Vagina (tissue), 2 donors: Measurements from ENCODE around the gene PRKAG2.
A peak's percentile ranks its signal among the peaks of the same experiment; 100 is the strongest.

Experiments used
- CTCF ChIP-seq, 3 experiments: fragments of 450-650 bp in 2 of 3; fragments of 200-600 bp in 1 of 3; sonication (generic) in 1 of 3; IDR thresholded peaks; one replicate each; pipeline ENCODE4 v1.5.1; 2017 to 2019; ENCODE audit warnings: antibody characterized with exemption in 3 of 3, mild to moderate bottlenecking in 2 of 3, moderate library complexity in 2 of 3
- POLR2A ChIP-seq, 2 donors: fragments of 450-650 bp; IDR thresholded peaks; one replicate each; pipeline ENCODE4 v1.6.1; 2017; ENCODE audit warnings: antibody characterized with exemption in 2 of 2, mild to moderate bottlenecking in 2 of 2, moderate library complexity in 2 of 2
- POLR2AphosphoS5 ChIP-seq, 2 donors: sonication (generic); formaldehyde crosslinking; IDR thresholded peaks; one replicate each; pipeline ENCODE4 v1.9.0; 2017; ENCODE audit warnings: antibody characterized with exemption in 2 of 2, mild to moderate bottlenecking in 2 of 2, low read depth in 1 of 2; ENCODE audit not compliant: insufficient read depth in 1 of 2

GRCh38 chr7:151754142-151754590, 122.7 kb downstream of the PRKAG2 start:
- TF ChIP-seq POLR2A (IDR thresholded peaks at IDR 0.05) (no peak), CTCF (IDR thresholded peaks at IDR 0.05) (peak; percentile 61 to 85 (median 71)), POLR2AphosphoS5 (IDR thresholded peaks at IDR 0.05; ENCODE audit: insufficient read depth in 1 of 2, low read depth in 1 of 2) (peak; percentile 92)
